ENCODE data around the gene CREB3L1. TPM values are rescaled to one million over a fixed set of nuclear protein-coding genes. Genes with fewer than 3 reads are reported as not detected.

The CREB3L1 gene
- total RNA-seq, 1 donor from 2014 or later: 12.5 TPM

GRCh38 chr11:46348566-46349401 is 71.3 kb downstream of the CREB3L1 start:
- H3K4me1 ChIP-seq (ENCODE audit: control insufficient read depth in 3 of 3, insufficient read depth in 3 of 3, low read length in 3 of 3): peaks cover 38 to 50% (median 46%) of the 10 kb centered on the region in 3 donors
- peak overlapping the region; percentile 10 to 92 (median 84) for H3K9ac ChIP-seq (ENCODE audit: low read depth in 1 of 3, low read length in 3 of 3)
- no peaks in the 10 kb centered on the region for H3K27me3 ChIP-seq (ENCODE audit: control insufficient read depth in 3 of 3, insufficient read depth in 3 of 3, low read length in 3 of 3)
- peaks cover 0 to 2% (median 0%) of the 10 kb centered on the region in 3 donors for H3K36me3 ChIP-seq (ENCODE audit: control insufficient read depth in 3 of 3, insufficient read depth in 3 of 3, low read length in 3 of 3)
- H3K4me3 ChIP-seq (ENCODE audit: low read length in 3 of 3): peak overlapping the region; percentile 78 to 86 (median 86)
- no peaks in the 10 kb centered on the region for H3K9me3 ChIP-seq (ENCODE audit: control insufficient read depth in 3 of 3, low read length in 3 of 3)
- no peak overlapping the region for H3K27ac ChIP-seq (ENCODE audit: low read depth, low read length)

- no peak overlapping the region for H3K4me3 ChIP-seq (ENCODE audit: low read length in 3 of 3)
- H3K9ac ChIP-seq (ENCODE audit: low read depth in 1 of 3, low read length in 3 of 3): peak overlapping the region; percentile 35 to 69 (median 65)
- H3K27me3 ChIP-seq (ENCODE audit: control insufficient read depth in 3 of 3, insufficient read depth in 3 of 3, low read length in 3 of 3): no peaks in the 10 kb centered on the region
- no peaks in the 10 kb centered on the region for H3K9me3 ChIP-seq (ENCODE audit: control insufficient read depth in 3 of 3, low read length in 3 of 3)
- H3K4me1 ChIP-seq (ENCODE audit: control insufficient read depth in 3 of 3, insufficient read depth in 3 of 3, low read length in 3 of 3): peaks cover 38 to 46% (median 46%) of the 10 kb centered on the region in 3 donors
- peaks cover 0 to 2% (median 0%) of the 10 kb centered on the region in 3 donors for H3K36me3 ChIP-seq (ENCODE audit: control insufficient read depth in 3 of 3, insufficient read depth in 3 of 3, low read length in 3 of 3)
- peak overlapping the region; percentile 55 for H3K27ac ChIP-seq (ENCODE audit: low read depth, low read length)
These were observed 73.2 kb downstream of the CREB3L1 start for GRCh38 chr11:46350695-46351094.

- Histone ChIP-seq H3K27me3 (ENCODE audit: control insufficient read depth in 3 of 3, insufficient read depth in 3 of 3, low read length in 3 of 3) (no peaks in the 10 kb centered on the region), H3K4me3 (ENCODE audit: low read length in 3 of 3) (no peak overlapping the region), H3K36me3 (ENCODE audit: control insufficient read depth in 3 of 3, insufficient read depth in 3 of 3, low read length in 3 of 3) (peaks cover 0 to 2% (median 0%) of the 10 kb centered on the region in 3 donors), H3K4me1 (ENCODE audit: control insufficient read depth in 3 of 3, insufficient read depth in 3 of 3, low read length in 3 of 3) (peaks cover 38 to 46% (median 46%) of the 10 kb centered on the region in 3 donors), H3K27ac (ENCODE audit: low read depth, low read length) (peak overlapping the region; percentile 55), H3K9me3 (ENCODE audit: control insufficient read depth in 3 of 3, low read length in 3 of 3) (no peaks in the 10 kb centered on the region), H3K9ac (ENCODE audit: low read depth in 1 of 3, low read length in 3 of 3) (peak overlapping the region; percentile 65 to 80 (median 69))
These were observed 73.7 kb downstream of the CREB3L1 start for GRCh38 chr11:46351148-46351547.

- H3K36me3 ChIP-seq (ENCODE audit: control insufficient read depth in 3 of 3, insufficient read depth in 3 of 3, low read length in 3 of 3): peaks cover 0 to 4% (median 0%) of the 10 kb centered on the region in 3 donors
- no peaks in the 10 kb centered on the region for H3K27me3 ChIP-seq (ENCODE audit: control insufficient read depth in 3 of 3, insufficient read depth in 3 of 3, low read length in 3 of 3)
- H3K9ac ChIP-seq (ENCODE audit: low read depth in 1 of 3, low read length in 3 of 3): peak overlapping the region; percentile 65 to 80 (median 69)
- H3K9me3 ChIP-seq (ENCODE audit: control insufficient read depth in 3 of 3, low read length in 3 of 3): no peaks in the 10 kb centered on the region
- peaks cover 38 to 46% (median 42%) of the 10 kb centered on the region in 3 donors for H3K4me1 ChIP-seq (ENCODE audit: control insufficient read depth in 3 of 3, insufficient read depth in 3 of 3, low read length in 3 of 3)
- peak overlapping the region in 2 of 3 donors; percentile 65 to 67 for H3K4me3 ChIP-seq (ENCODE audit: low read length in 3 of 3)
- peak overlapping the region; percentile 55 for H3K27ac ChIP-seq (ENCODE audit: low read depth, low read length)
These were observed 74.1 kb downstream of the CREB3L1 start for GRCh38 chr11:46351606-46352005.

GRCh38 chr11:46352063-46352841 is 74.8 kb downstream of the CREB3L1 start:
- Histone ChIP-seq H3K36me3 (ENCODE audit: control insufficient read depth in 3 of 3, insufficient read depth in 3 of 3, low read length in 3 of 3) (peaks cover 0 to 4% (median 0%) of the 10 kb centered on the region in 3 donors), H3K27ac (ENCODE audit: low read depth, low read length) (peak overlapping the region; percentile 55), H3K4me3 (ENCODE audit: low read length in 3 of 3) (peak overlapping the region; percentile 38 to 67 (median 65)), H3K9ac (ENCODE audit: low read depth in 1 of 3, low read length in 3 of 3) (peak overlapping the region; percentile 65 to 80 (median 69)), H3K4me1 (ENCODE audit: control insufficient read depth in 3 of 3, insufficient read depth in 3 of 3, low read length in 3 of 3) (peaks cover 35 to 41% (median 39%) of the 10 kb centered on the region in 3 donors), H3K27me3 (ENCODE audit: control insufficient read depth in 3 of 3, insufficient read depth in 3 of 3, low read length in 3 of 3) (no peaks in the 10 kb centered on the region), H3K9me3 (ENCODE audit: control insufficient read depth in 3 of 3, low read length in 3 of 3) (no peaks in the 10 kb centered on the region)

- peak overlapping the region in 1 of 3 donors; percentile 23 for H3K9ac ChIP-seq (ENCODE audit: low read depth in 1 of 3, low read length in 3 of 3)
- H3K9me3 ChIP-seq (ENCODE audit: control insufficient read depth in 3 of 3, low read length in 3 of 3): no peaks in the 10 kb centered on the region
- H3K27ac ChIP-seq (ENCODE audit: low read depth, low read length): no peak overlapping the region
- H3K27me3 ChIP-seq (ENCODE audit: control insufficient read depth in 3 of 3, insufficient read depth in 3 of 3, low read length in 3 of 3): no peaks in the 10 kb centered on the region
- no peak overlapping the region for H3K4me3 ChIP-seq (ENCODE audit: low read length in 3 of 3)
- peaks cover 0 to 4% (median 0%) of the 10 kb centered on the region in 3 donors for H3K36me3 ChIP-seq (ENCODE audit: control insufficient read depth in 3 of 3, insufficient read depth in 3 of 3, low read length in 3 of 3)
- peaks cover 25 to 34% (median 31%) of the 10 kb centered on the region in 3 donors for H3K4me1 ChIP-seq (ENCODE audit: control insufficient read depth in 3 of 3, insufficient read depth in 3 of 3, low read length in 3 of 3)
These were observed 76.2 kb downstream of the CREB3L1 start for GRCh38 chr11:46353698-46354097.

- Histone ChIP-seq H3K36me3 (ENCODE audit: control insufficient read depth in 3 of 3, insufficient read depth in 3 of 3, low read length in 3 of 3) (peaks cover 0 to 4% (median 3%) of the 10 kb centered on the region in 3 donors), H3K4me1 (ENCODE audit: control insufficient read depth in 3 of 3, insufficient read depth in 3 of 3, low read length in 3 of 3) (peaks cover 20 to 28% (median 23%) of the 10 kb centered on the region in 3 donors), H3K9ac (ENCODE audit: low read depth in 1 of 3, low read length in 3 of 3) (no peak overlapping the region), H3K9me3 (ENCODE audit: control insufficient read depth in 3 of 3, low read length in 3 of 3) (no peaks in the 10 kb centered on the region), H3K27me3 (ENCODE audit: control insufficient read depth in 3 of 3, insufficient read depth in 3 of 3, low read length in 3 of 3) (no peaks in the 10 kb centered on the region), H3K4me3 (ENCODE audit: low read length in 3 of 3) (no peak overlapping the region), H3K27ac (ENCODE audit: low read depth, low read length) (no peak overlapping the region)
These were observed 79.5 kb downstream of the CREB3L1 start for GRCh38 chr11:46356924-46357482.

- peak overlapping the region in 1 of 3 donors; percentile 33 for H3K9ac ChIP-seq (ENCODE audit: low read depth in 1 of 3, low read length in 3 of 3)
- peaks cover 20 to 28% (median 23%) of the 10 kb centered on the region in 3 donors for H3K4me1 ChIP-seq (ENCODE audit: control insufficient read depth in 3 of 3, insufficient read depth in 3 of 3, low read length in 3 of 3)
- H3K27me3 ChIP-seq (ENCODE audit: control insufficient read depth in 3 of 3, insufficient read depth in 3 of 3, low read length in 3 of 3): no peaks in the 10 kb centered on the region
- H3K9me3 ChIP-seq (ENCODE audit: control insufficient read depth in 3 of 3, low read length in 3 of 3): no peaks in the 10 kb centered on the region
- H3K4me3 ChIP-seq (ENCODE audit: low read length in 3 of 3): no peak overlapping the region
- peaks cover 0 to 7% (median 4%) of the 10 kb centered on the region in 3 donors for H3K36me3 ChIP-seq (ENCODE audit: control insufficient read depth in 3 of 3, insufficient read depth in 3 of 3, low read length in 3 of 3)
- H3K27ac ChIP-seq (ENCODE audit: low read depth, low read length): no peak overlapping the region
These were observed 80.0 kb downstream of the CREB3L1 start for GRCh38 chr11:46357483-46357936.

GRCh38 chr11:46359953-46360352 is 82.5 kb downstream of the CREB3L1 start:
- Histone ChIP-seq H3K27ac (ENCODE audit: low read depth, low read length) (peak overlapping the region; percentile 98), H3K4me1 (ENCODE audit: control insufficient read depth in 3 of 3, insufficient read depth in 3 of 3, low read length in 3 of 3) (peaks cover 39 to 50% (median 43%) of the 10 kb centered on the region in 3 donors), H3K27me3 (ENCODE audit: control insufficient read depth in 3 of 3, insufficient read depth in 3 of 3, low read length in 3 of 3) (no peaks in the 10 kb centered on the region), H3K36me3 (ENCODE audit: control insufficient read depth in 3 of 3, insufficient read depth in 3 of 3, low read length in 3 of 3) (peaks cover 0 to 18% (median 8%) of the 10 kb centered on the region in 3 donors), H3K4me3 (ENCODE audit: low read length in 3 of 3) (no peak overlapping the region), H3K9ac (ENCODE audit: low read depth in 1 of 3, low read length in 3 of 3) (no peak overlapping the region), H3K9me3 (ENCODE audit: control insufficient read depth in 3 of 3, low read length in 3 of 3) (no peaks in the 10 kb centered on the region)

Data from skeletal muscle tissue (tissue), 4 donors.